ENCODE results near the gene TKTL2.

DNA sequence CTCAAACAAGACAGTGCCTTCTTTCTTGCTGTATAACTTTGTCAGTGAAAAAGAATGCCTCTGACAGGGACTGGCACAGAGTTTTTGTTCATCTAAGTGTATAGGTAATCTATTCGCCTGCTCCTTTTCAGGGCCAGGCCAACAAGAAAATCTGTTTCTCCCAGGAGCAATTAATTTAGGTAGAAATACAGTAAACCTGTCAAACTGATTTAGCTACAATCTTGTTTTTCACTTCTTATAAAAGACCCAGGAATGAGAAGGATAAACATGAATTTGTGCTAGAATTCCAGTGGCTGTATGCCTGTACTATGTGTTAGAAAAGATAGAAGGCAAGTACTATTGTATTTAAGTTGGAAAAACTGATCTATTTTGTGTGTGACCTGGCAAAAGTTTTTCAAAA lies 27.0 kb upstream of the TKTL2 start:
- TF ChIP-seq, protein P1, sequence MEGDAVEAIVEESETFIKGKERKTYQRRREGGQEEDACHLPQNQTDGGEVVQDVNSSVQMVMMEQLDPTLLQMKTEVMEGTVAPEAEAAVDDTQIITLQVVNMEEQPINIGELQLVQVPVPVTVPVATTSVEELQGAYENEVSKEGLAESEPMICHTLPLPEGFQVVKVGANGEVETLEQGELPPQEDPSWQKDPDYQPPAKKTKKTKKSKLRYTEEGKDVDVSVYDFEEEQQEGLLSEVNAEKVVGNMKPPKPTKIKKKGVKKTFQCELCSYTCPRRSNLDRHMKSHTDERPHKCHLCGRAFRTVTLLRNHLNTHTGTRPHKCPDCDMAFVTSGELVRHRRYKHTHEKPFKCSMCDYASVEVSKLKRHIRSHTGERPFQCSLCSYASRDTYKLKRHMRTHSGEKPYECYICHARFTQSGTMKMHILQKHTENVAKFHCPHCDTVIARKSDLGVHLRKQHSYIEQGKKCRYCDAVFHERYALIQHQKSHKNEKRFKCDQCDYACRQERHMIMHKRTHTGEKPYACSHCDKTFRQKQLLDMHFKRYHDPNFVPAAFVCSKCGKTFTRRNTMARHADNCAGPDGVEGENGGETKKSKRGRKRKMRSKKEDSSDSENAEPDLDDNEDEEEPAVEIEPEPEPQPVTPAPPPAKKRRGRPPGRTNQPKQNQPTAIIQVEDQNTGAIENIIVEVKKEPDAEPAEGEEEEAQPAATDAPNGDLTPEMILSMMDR (IDR thresholded peaks at IDR 0.05) = no peak
- TF ChIP-seq POLR2AphosphoS5 (IDR thresholded peaks at IDR 0.05; ENCODE audit: low read depth, low read length) (no peak), TCF7L2 (IDR thresholded peaks at IDR 0.05; ENCODE audit: low read depth, low read length) (no peak), SIN3A (IDR thresholded peaks at IDR 0.05; ENCODE audit: borderline replicate concordance, insufficient read depth, low read depth, low read length) (no peak)
- TF ChIP-seq, protein P2, sequence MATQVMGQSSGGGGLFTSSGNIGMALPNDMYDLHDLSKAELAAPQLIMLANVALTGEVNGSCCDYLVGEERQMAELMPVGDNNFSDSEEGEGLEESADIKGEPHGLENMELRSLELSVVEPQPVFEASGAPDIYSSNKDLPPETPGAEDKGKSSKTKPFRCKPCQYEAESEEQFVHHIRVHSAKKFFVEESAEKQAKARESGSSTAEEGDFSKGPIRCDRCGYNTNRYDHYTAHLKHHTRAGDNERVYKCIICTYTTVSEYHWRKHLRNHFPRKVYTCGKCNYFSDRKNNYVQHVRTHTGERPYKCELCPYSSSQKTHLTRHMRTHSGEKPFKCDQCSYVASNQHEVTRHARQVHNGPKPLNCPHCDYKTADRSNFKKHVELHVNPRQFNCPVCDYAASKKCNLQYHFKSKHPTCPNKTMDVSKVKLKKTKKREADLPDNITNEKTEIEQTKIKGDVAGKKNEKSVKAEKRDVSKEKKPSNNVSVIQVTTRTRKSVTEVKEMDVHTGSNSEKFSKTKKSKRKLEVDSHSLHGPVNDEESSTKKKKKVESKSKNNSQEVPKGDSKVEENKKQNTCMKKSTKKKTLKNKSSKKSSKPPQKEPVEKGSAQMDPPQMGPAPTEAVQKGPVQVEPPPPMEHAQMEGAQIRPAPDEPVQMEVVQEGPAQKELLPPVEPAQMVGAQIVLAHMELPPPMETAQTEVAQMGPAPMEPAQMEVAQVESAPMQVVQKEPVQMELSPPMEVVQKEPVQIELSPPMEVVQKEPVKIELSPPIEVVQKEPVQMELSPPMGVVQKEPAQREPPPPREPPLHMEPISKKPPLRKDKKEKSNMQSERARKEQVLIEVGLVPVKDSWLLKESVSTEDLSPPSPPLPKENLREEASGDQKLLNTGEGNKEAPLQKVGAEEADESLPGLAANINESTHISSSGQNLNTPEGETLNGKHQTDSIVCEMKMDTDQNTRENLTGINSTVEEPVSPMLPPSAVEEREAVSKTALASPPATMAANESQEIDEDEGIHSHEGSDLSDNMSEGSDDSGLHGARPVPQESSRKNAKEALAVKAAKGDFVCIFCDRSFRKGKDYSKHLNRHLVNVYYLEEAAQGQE (IDR thresholded peaks at IDR 0.05; ENCODE audit: insufficient read depth in 1 of 2, low read depth in 2 of 2, low read length in 1 of 2) = no peak

Data from Panc1 (cell line).